Liver (tissue), 3 donors: ENCODE measurements around the gene MOB3B.

Source experiments
- CTCF ChIP-seq: fragments of 150-350 bp; IDR thresholded peaks from 2 replicates; pipeline ENCODE4 v1.5.1; 2017; ENCODE audit warnings: improper control_type of control experiment, low read depth, low read length; ENCODE audit not compliant: missing input control
- FOXA2 ChIP-seq: IDR thresholded peaks from 2 replicates; pipeline ENCODE4 v1.6.1; 2016; ENCODE audit warnings: antibody characterized with exemption
- GABPA ChIP-seq, 2 donors: IDR thresholded peaks in 1 of 2; conservative IDR thresholded peaks in 1 of 2; 2 replicates each; pipeline ENCODE4 v1.6.1; 2016; ENCODE audit warnings: antibody characterized with exemption in 2 of 2, mild to moderate bottlenecking in 1 of 2, moderate library complexity in 1 of 2
- MAX ChIP-seq: IDR thresholded peaks from 2 replicates; pipeline ENCODE4 v1.6.1; 2016; ENCODE audit warnings: antibody characterized with exemption
- RAD21 ChIP-seq, 2 donors: IDR thresholded peaks; 2 replicates each; pipeline ENCODE4 v1.6.1; 2016; ENCODE audit warnings: antibody characterized with exemption in 2 of 2, mild to moderate bottlenecking in 2 of 2
- REST ChIP-seq: IDR thresholded peaks from 2 replicates; pipeline ENCODE4 v1.6.1; 2016; ENCODE audit warnings: antibody characterized with exemption, mild to moderate bottlenecking
- RXRA ChIP-seq, 2 donors: IDR thresholded peaks; 2 replicates each; pipeline ENCODE4 v1.6.1; 2017 to 2018; ENCODE audit warnings: antibody characterized with exemption in 2 of 2, mild to moderate bottlenecking in 1 of 2
- SP1 ChIP-seq: IDR thresholded peaks from 2 replicates; pipeline ENCODE4 v1.6.1; 2018; ENCODE audit warnings: antibody characterized with exemption, mild to moderate bottlenecking
- TAF1 ChIP-seq: conservative IDR thresholded peaks from 2 replicates; pipeline ENCODE4 v1.6.1; 2016; ENCODE audit warnings: antibody characterized with exemption, mild to moderate bottlenecking
- ZBTB33 ChIP-seq: IDR thresholded peaks from 2 replicates; pipeline ENCODE4 v1.6.1; 2016; ENCODE audit warnings: antibody characterized with exemption
- donor health status: healthy.
- donor health status: healthy.

- TF ChIP-seq SP1 (no peak), RAD21 (IDR thresholded peaks at IDR 0.05) (no peak), CTCF (no peak), ZBTB33 (no peak), REST (no peak), FOXA2 (no peak), TAF1 (no peak), MAX (no peak), RXRA (IDR thresholded peaks at IDR 0.05) (no peak), GABPA (IDR thresholded peaks at IDR 0.05 in 1 of 2, conservative IDR thresholded peaks at IDR 0.05 in 1 of 2) (no peak)
Observed at GRCh38 chr9:27358007-27358406, 171.6 kb downstream of the MOB3B start.
